Suprapubic skin (tissue), 3 donors: ENCODE measurements around the gene ADAMTS17.

Source experiments
- POLR2A ChIP-seq, 2 donors: fragments of 450-650 bp; IDR thresholded peaks; one replicate each; pipeline ENCODE4 v1.6.1; 2017; ENCODE audit warnings: antibody characterized with exemption in 2 of 2, mild to moderate bottlenecking in 2 of 2, moderate library complexity in 2 of 2
- TF ChIP-seq, protein P1 (sequence below), 2 donors: fragments of 200-600 bp in 1 of 2; fragments of 450-650 bp in 1 of 2; sonication (generic) in 1 of 2; IDR thresholded peaks; one replicate each; pipeline ENCODE4 v1.5.1; 2016 to 2019; ENCODE audit warnings: antibody characterized with exemption in 2 of 2, mild to moderate bottlenecking in 1 of 2, moderate library complexity in 1 of 2

DNA sequence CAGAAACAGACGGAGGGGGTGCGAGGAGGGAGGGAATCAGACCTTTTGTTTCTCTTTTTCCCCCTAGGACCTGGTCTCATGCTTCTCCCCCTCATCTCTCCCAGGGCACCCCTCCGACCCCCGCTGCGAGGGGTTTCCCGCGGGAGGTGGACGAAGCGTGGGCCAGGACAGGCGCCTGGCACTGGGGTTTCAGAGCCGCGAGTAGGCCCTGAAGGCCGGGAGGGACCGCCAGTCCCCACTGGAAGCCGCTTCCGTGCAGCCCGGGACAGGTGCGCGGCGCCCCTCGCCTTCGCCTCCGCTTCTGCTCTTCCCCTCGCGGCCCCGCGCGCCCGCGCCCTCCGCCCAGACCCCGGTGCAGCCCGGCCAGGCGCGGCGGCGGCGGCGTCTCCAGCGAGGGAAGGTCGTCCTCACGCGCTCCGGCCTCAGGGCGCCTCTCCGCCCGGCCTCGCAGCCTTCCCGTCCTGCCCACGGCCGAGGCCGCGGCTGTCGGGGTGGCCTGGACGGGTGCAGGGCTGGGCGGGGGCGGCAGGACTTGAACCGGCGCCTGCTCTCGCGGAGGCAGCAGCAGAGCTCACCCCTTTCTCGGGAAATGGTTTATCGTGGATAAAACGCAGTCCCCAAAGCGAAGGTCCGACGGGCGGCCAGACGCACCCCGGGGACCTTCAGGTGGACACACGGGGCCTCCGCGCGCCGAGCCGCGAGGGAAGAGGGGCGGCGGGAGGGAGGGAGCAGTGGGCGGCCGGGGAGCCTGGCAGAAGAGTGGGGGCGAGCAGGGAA, 31.5 kb upstream of the ADAMTS17 start:
- no peak for TF ChIP-seq POLR2A (IDR thresholded peaks at IDR 0.05)
- TF ChIP-seq, protein P1, sequence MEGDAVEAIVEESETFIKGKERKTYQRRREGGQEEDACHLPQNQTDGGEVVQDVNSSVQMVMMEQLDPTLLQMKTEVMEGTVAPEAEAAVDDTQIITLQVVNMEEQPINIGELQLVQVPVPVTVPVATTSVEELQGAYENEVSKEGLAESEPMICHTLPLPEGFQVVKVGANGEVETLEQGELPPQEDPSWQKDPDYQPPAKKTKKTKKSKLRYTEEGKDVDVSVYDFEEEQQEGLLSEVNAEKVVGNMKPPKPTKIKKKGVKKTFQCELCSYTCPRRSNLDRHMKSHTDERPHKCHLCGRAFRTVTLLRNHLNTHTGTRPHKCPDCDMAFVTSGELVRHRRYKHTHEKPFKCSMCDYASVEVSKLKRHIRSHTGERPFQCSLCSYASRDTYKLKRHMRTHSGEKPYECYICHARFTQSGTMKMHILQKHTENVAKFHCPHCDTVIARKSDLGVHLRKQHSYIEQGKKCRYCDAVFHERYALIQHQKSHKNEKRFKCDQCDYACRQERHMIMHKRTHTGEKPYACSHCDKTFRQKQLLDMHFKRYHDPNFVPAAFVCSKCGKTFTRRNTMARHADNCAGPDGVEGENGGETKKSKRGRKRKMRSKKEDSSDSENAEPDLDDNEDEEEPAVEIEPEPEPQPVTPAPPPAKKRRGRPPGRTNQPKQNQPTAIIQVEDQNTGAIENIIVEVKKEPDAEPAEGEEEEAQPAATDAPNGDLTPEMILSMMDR (IDR thresholded peaks at IDR 0.05), result no peak
